C1 segment of cervical spinal cord (tissue), 14 donors: ENCODE results near the gene RBSN.

Experiments
- DNase-seq, 14 donors: peaks; one replicate each; lab custom pipeline; 2025; lab: John Stamatoyannopoulos, UW

RBSN gene

GRCh38 chr3:15099364-15100098 is 583 bp upstream of the RBSN start:
- DNase-seq: peak in 3 of 14 donors; percentile 55 to 66 (median 60)

- DNase-seq: no peak
These were observed 1.1 kb downstream of the RBSN start for GRCh38 chr3:15097891-15098290.

- peak in 4 of 14 donors; percentile 6 to 26 (median 19) for DNase-seq
These were observed 2.9 kb downstream of the RBSN start for GRCh38 chr3:15096046-15096445.

GRCh38 chr3:15094187-15094875 is 4.6 kb downstream of the RBSN start:
- DNase-seq: no peak

GRCh38 chr3:15092686-15093085 is 6.3 kb downstream of the RBSN start:
- no peak for DNase-seq

GRCh38 chr3:15091575-15091974 is 7.4 kb downstream of the RBSN start:
- DNase-seq: no peak

GRCh38 chr3:15089201-15089600 is 9.7 kb downstream of the RBSN start:
- no peak for DNase-seq

- no peak for DNase-seq
These were observed 12.2 kb downstream of the RBSN start for GRCh38 chr3:15086699-15087098.

GRCh38 chr3:15086263-15086662 is 12.7 kb downstream of the RBSN start:
- no peak for DNase-seq

- no peak for DNase-seq
These were observed 15.7 kb downstream of the RBSN start for GRCh38 chr3:15083252-15083651.

GRCh38 chr3:15081960-15082664 is 16.8 kb downstream of the RBSN start:
- no peak for DNase-seq

- no peak for DNase-seq
These were observed 19.9 kb downstream of the RBSN start for GRCh38 chr3:15079091-15079490.

GRCh38 chr3:15074500-15074899 is 24.4 kb downstream of the RBSN start:
- DNase-seq: no peak

GRCh38 chr3:15071699-15072098 is 27.2 kb downstream of the RBSN start:
- DNase-seq: no peak

- no peak for DNase-seq
These were observed 29.5 kb downstream of the RBSN start for GRCh38 chr3:15069441-15069840.

- no peak for DNase-seq
These were observed 32.5 kb downstream of the RBSN start for GRCh38 chr3:15066467-15066866.

GRCh38 chr3:15065550-15066007 is 33.4 kb downstream of the RBSN start:
- no peak for DNase-seq

GRCh38 chr3:15064835-15065549 is 34.0 kb downstream of the RBSN start, which contains the start of gene MRPS25:
TSS of gene MRPS25 (minus strand) at chr3:15065315. CDS start at chr3:15065194, 121 bp downstream.
- peak; percentile 55 to 90 (median 83) for DNase-seq

GRCh38 chr3:15064299-15064834 is 34.6 kb downstream of the RBSN start:
- peak in 3 of 14 donors; percentile 19 to 43 (median 32) for DNase-seq

GRCh38 chr3:15063656-15064286 is 35.2 kb downstream of the RBSN start:
- DNase-seq: no peak

GRCh38 chr3:15063238-15063637 is 35.7 kb downstream of the RBSN start:
- DNase-seq: no peak
